ENCODE results near the gene WNT3.

The WNT3 gene

DNA sequence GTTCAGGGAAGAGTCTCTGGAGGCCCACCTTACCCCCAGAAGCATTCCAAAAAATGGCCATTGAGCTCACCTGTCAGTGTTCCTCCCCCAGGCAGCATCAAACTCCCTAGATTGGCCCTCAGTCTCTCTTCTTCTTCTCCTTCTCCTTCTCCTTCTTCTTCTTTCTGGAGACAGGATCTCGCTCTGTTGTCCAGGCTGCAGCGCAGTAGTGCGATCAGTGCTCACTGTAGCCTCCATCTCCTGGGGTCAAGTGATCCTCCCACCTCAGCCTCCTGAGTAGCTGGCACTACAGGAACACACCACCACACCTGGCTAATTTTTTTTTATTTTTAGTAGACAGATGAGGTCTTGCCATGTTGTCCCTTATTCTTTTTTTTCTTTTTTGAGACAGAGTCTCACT is 16.4 kb upstream of the WNT3 start:
- DNase-seq = no peak

DNA sequence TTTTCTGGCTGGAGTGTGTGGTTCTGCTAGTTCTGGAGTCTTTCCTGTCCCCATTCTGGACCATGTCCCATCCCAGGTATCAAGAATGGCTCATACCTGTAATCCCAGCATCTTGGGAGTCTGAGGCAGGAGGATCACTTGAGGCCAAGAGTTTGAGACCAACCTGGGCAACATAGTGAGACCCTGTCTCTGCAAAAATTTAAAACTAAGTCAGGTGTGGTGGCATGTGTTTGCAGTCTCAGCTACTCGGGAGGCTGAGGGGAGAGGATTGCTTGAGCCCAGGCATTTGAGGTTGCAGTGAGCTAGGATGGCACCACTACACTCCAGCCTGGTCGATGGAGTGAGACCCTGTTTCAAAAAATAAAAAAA is 15.3 kb upstream of the WNT3 start:
- DNase-seq = no peak

DNA sequence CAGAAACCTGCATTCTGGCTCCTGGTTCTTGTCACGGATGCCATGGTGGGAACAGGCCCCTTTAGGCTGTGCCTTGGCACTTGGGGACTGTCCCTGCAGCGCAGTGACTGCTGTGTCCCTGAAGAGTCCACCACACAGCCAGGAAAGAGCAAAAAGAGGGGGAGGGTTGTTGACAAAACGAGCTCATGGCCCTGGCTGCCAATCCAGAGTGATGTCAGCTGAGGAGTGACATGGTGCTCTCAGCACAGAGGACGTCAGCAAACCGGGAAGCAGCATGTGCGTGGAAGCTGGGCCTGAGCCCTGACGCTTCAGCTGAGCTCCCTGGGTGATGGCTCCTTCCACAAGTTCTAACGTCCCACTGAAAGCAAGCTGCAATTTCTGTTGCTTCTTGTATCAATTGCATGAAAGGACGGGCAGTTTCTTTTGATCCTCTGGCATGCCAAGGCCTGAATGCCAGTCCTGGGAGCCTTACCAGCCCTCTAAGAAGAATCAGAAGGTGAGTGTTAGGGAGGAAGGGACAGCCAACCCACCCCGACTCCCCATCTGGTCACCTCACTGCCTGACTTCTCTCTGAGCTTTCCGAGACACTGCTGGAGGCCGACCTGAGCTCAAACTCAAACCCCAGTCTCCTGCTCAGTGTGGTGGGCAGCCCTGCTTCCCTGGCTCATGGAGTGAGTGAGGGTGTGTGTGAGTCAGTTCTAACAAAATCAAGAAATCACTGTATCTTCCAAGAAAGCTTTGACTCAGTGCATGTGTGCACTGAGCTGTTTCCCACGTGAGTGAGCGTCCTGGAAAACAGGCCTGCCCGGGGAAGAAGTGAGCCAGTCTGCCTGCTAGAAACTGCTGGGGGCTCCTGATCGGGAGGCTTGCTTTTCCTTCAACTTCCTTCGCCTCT is 14.7 kb upstream of the WNT3 start:
- peak; percentile 46 for DNase-seq

DNA sequence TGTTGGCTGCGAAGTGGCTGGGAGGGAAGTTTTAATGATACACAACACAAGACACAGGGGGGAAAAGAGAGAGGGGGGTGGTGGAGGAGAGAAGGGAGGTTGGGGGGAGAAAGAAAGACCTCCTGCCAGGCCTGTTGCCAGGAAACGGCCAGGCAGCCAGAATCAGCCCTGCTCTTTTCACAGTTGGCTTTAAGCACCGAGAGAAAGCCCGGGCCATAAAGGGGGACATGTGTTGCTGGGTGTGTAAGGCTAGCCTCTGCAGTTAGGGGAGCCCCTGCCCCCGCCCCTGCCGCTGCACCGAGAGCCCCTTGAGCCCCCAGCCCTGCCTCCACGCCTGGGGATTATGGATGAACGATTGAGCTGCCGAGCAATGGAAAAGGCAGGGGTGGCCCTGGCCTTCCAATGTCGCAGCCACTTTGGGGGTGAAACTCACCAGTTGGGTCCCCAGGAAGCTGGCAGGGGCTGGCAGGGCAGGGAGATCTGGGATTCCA is 13.9 kb upstream of the WNT3 start:
- DNase-seq = no peak

DNA sequence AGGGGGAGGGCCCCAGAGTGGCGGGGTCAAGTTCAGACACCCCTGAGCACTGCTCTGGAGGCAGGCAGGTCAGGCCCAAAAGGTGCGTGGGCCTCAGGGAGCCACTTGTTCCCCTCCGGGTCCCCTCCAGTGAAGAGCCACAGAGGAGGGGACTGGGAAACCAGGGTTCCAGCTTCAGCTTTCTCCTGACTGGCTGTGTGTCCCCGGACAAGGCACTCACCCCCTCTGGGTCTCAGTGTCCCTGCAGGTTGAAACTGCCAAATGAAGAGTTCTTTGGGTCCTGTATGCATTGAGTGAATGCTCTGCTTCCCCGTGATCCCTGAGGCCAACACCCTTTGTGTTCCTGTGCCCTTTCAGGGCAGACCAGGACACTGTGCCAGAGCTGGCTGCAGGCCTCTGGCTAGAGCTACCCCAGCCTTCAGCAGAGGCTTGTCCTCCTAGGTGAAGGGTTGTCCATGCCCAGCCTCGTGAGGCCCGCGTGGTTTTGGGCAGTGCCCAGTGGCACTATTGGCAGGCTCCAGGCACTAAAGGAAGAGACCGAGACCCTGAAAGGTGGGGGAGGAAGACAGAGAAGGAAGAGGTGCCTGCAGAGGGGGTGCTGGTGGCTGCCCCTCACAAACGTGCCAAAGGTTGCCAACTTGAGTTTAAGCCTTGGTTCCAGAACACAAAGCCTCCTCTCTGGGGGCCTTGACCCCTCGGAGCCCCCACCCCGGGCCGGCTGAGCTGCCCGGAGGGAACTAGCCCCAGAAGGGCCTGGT is 13.3 kb upstream of the WNT3 start:
- no peak for DNase-seq

DNA sequence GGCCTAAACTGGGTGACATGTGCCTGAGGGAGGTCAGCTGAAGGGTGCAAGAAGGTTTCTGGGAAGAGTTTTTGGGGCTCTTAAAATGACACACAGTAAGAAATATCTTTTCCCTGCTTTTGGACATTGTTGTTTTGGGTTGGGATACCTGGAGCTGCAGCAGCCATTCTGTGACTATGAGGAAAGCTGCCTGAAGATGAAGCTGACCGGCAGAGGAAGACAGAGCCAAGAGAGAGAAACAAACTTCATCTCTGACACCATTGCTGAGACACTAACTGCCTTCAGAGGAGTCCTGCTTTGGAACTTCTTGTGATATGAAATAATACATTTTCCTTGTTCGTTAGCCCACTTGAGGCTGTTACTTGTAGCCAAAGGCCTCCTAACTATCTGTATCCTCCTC is 8.8 kb upstream of the WNT3 start:
- DNase-seq = no peak

DNA sequence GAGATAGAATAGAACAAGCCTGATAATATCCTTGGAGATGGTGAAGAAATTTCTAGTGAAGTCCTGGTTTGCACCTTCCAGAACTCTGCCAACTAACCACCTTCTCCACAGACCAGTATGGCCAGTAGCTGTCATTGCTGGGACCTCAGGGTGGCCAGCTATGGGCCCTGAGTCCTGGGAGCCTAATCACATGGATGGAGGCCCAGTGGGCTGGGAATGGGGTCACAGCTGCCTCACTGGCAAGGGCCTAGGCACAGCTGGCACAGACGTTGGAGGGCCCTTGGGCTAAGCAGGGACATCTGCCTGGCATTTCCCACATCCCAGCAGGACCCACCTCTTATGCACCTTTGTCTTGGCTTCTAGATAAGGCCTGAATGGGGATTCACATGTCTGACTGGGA is 7.6 kb upstream of the WNT3 start:
- DNase-seq = no peak

DNA sequence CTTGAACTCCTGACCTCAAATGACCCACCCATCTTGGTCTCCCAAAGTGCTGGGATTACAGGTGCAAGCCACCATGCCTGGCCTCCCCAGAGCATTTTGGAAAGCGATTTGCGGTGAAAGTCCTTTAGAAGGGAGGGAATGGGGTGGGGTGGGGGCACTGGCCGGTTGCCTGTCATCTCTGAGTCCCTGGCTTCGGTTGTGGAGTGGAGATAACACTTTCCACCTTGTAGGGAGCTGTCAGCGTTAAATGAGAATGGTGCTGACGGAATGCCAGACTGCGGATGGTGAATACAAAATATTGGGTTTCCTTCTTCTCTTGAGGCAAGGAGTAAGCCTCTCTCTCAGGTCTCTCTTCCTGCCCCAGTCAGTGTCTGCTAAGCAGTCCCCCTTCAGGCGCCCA is 5.2 kb upstream of the WNT3 start:
- no peak for DNase-seq

DNA sequence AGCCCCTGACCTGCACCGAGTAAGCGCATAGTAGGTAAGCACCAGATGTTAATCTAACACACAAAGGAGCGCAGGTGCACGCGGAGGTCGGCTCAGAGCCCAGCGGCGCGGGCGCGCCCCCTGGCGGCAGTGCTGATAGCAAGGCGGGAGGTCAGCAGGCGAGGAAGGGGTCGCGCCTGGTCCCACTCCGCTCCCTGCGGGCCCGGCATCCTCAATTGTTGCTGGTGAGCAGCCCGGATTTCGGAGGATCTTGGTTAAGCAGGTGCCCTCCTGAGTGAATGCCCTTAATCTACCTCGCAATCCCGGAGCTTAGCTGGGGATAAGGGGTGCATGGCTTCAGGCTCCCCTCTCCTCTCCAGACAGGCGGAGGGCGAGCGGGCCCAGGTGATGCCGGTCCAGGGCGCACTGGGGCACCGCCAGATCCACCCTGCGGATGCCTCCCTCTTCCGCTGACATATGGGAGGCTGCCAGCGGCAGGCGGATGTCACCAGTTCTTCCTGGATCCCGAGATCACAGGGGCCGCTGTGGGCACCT is 4.0 kb upstream of the WNT3 start:
- no peak for DNase-seq

DNA sequence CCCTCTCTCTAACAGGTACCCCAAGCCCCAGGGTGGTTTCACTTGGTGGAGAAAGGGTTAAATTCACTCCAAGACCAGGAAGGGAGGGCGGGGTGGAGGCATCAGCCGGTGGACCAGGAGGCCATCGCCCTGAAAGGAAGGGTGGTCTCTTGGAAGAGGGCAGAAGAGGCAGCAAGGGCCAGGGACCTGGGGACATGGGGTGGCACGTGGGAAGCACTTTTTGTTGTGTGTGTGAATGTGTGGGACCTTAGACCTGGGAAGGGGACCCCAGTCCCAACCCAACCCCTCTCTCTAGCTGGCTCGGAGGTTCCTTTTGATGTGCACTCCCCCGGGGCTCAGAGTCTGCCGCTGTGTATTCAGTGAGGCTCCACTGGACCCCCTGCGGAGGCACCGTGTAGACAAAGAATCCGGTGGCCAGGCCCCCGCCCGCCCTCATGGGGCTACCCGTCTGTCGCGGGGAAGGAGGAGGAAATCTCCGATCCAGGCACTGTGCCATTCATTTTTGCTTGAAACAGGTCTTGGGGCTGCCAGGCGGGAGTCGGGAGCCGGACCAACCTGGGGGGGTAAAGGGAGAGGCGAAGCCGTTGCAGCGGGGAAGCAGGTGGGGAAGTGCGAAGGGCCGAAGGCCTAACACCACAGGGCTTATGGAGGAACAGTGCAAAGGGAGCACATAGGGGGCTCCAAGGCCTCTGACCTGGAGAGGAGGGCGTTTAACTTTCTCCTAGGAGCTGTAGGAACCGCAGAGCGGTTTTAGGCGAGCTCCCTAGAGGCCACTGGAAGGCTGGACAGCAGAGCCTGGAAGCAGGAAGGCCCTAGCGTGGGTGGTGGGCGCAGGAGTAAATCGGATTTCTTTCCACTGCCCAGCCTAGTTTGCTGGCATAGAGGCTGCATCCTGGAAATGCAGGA is 3.2 kb upstream of the WNT3 start:
- no peak for DNase-seq

DNA sequence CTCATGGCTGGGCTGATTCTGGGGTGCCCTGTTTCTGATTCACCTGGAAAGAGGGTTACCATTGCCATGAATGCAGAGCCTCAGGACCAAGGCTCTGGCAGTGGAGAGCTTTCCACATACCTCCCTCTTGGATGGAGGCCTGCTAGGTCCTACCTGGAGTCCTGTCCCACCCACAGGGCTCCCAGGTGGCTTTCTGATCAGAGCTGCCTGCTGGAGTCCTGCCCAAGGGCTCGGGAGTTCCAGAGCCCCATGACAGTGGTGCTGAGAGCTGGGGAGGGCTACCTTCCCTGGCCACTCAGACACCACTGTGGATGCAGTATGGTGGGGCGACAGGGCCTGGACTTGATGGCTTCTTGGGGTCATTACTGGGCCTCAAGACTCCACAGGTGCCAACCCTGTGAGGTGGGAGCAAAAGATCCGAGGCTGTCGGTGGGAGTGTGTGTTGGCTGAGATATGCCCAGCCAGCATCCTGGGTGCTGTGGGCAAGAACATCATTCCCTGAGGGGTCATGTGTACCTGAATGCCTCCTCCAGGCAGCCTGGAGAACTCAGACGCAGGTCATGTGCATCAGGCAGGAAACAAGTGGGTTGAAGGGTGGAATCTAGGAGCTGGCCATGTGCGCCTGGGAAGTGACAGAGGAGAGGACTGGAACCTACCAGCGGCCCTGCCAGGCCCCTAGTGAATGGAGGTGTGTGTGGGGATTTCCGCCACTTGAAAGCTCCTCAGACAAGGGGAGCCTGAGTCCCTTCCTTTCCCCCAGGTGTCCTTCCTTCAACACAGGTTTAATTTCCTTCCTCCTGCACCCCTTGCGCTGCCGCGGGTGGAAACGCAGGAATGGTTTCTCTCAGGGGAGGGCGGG is 2.3 kb upstream of the WNT3 start:
- no peak for DNase-seq

DNA sequence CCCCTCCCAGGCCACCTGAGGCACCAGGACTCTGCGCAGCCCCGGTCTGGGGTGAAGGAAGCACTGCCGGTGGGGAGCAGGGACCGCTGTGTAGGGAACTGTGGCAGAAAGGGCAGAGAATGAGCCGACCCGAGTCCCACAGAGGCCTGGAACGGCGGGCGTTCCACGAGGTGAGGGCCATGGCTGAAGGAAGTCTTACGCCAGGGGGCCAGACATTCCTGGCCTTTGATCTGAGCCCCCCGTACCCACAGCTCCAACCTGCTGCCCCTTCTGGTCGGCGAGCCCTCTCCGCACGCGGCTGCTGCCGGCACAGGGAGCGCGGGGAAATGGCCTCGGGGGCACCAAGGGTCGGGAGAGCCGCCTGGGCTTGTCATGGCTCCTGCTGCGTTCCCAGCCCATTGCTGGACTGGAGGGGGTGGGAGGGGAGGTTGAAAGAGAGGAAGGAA is 1.4 kb upstream of the WNT3 start:
- DNase-seq = no peak

DNA sequence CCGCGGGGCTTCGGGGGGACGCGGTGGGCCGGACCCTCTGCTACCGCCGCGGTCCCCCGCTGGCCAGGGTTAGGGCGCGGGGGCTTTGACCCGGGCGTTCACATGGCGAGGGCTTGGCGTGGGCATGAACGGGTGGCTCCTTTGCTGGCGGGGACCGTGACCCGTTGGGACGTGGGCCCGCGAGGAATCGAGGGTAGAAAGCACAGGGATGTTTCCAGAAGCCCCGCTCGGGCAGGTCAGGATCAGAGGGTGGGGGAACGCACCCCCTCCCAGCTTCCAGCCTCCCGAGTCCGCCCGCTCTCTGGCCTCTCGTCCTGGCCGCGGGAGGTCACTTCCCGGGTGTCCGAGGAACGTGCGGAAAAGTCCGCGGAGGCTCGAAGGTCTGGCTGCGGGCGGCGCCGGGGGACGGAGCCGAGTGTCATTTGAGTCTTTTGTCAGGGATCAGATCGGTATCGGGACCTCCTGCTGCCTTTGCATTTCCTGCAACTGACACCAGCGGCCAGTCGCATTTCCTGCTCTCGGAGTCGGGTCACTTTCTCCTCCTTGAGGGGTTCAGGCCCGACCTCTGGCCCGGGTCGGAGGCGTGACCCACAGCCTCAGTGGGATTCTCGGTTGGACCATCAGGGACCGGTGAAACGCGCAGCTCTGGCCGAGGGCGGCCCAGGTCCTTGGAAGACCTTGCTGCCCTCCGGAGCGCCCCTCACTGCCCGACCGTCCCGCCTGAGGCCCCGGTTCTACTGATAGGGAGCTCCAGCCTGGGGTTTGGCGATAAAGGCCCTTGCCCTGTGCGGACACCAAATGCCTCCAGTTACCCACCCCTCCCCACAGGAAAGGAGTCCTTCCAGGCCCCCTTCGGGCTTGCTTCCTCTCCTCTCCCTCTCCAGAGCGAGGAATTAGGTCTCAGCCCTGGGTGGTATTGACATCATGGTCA is 702 bp upstream of the WNT3 start:
- no peak for DNase-seq

DNA sequence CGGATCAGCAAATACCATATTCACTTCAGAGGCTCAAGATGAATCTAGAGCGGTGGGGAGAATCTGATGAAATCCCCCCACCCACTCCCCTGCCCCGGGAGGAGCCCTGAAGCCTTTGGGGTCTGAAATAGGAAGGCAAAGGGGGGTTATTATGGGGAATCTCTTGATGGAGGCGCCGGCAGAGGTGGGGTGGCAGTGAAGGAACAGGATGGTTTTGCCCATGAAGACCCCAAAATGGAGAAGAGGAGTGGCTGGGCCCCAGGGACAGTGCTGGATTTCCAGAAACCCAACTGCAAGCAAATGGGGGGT is 637 bp downstream of the WNT3 start:
- DNase-seq = no peak

DNA sequence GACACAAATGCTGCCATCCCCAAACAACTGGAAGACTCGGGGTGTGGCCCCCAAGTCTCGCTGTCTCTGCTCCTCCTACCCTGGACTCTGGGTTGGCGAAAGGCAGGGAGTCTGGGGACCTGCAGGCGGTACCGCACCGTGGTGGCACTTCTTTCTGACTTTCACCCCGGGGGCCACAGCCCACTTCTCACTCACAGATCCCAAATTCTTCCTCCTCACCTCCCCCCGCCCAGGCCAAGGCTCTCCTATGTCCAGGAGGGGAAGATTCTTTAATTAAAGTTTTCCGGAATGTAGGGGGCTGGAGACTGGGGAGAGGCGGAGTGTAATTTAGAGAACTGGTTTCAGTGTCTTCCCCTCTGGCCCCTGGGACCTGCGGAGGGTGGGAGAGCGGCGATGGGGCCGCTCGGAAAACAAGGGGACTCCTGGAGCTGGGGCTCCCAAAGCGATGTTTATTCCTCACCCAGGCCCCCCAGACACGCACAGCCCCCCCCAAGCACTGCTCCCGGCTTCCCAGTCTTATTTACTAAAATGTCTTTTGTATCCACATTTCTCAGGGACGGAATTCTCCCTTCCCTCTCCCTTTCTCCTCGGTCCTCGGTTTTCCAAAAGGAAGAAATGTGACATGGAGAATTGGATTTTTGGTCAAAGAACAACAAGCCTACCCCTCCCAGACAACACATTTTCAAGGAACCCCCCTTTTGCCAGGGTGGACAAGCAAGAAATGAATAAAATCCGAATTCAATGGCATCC is 1.2 kb downstream of the WNT3 start:
- DNase-seq = no peak

DNA sequence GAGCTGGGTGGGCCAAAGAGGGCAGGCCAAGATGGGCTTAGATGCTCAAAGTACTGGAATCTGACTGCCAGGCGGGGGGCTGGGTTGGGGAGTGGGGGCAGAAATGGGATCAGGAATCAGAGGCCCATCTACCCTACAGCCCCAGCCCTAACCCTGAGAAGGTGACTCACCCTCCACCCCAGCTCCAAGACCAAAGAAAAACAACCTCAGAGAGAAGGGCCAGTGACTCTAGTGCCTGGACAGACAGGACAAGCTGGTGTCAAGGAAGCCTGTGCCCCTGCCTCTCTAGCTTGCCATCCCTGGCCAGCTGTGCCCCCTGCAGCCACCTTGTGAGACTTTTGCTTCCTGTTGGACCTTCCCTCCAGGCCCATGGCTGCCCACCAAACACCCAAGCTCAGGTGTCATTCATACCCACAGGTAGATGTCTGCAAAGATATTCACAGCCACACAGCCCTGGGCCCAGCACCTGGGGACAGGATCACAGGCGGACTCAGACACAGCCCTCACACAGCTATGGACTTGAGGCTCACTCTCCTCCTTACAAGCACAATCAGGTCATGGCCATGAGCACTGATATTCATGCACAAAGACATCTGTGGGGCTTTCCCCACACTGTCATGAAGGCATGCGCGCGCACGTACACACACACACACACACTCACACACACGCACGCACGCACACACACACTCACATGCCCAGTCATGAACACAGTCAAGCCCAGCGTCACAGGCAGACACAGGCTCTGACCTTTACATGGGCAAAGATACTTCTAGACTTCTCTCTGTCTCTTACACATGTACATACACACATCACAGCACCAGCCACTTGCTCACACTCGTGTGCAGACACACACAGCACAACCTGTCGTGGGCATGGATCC is 2.8 kb downstream of the WNT3 start:
- no peak for DNase-seq

DNA sequence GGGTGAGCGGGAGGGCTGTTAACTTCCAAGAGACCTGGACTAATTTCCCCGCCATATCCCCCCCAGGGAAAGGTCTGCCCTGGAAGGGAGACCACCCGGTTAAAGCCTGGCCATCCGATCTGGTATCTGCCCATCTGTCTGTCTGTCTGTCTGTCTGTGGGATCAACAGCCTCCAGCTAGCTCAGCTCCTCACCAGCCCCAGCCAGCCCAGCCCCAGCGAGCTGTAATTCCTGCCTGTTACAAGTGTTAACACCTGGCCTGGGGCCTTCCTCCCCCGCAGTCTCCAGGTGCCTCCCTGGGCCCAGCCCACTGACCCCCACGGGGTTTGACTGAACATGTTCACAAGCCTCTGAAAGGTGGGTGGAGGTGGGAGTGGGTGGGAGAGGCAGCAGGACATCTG is 4.0 kb downstream of the WNT3 start:
- no peak for DNase-seq

DNA sequence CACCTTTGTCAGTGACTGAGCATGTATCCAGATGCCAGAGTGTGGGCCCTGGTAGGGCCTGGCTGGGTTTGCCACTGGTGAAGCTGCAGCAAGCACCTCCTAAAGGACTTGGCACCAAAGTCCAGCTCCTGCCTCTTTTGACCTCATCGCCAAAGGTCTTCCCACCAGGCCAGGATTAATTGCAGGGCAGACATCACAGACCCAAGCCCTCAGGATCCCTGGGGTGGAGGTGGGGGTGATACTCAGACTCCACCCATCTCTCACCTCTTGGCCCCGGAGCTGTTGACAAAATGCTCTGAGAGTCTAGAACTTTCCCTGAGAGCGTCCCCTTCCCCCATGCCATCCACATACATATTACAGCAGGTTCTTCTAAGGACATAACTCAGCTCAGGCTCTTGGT is 4.6 kb downstream of the WNT3 start:
- DNase-seq = no peak
